Activated T-helper 1 cell treated with Interleukin-2 at 50 U/mL for 16 hours (primary cell): Measurements from ENCODE around the gene PSIP1.
"Not testable (repeated sequence)": the region's sequence is repeated elsewhere in the genome, so short reads cannot be mapped to it uniquely, and the experiment has no call there.

Experiments
- DNase-seq: peaks from one replicate; pipeline ENCODE4 v3.0.0-alpha.2; 2020; ENCODE audit warnings: low read depth

The PSIP1 gene

DNA sequence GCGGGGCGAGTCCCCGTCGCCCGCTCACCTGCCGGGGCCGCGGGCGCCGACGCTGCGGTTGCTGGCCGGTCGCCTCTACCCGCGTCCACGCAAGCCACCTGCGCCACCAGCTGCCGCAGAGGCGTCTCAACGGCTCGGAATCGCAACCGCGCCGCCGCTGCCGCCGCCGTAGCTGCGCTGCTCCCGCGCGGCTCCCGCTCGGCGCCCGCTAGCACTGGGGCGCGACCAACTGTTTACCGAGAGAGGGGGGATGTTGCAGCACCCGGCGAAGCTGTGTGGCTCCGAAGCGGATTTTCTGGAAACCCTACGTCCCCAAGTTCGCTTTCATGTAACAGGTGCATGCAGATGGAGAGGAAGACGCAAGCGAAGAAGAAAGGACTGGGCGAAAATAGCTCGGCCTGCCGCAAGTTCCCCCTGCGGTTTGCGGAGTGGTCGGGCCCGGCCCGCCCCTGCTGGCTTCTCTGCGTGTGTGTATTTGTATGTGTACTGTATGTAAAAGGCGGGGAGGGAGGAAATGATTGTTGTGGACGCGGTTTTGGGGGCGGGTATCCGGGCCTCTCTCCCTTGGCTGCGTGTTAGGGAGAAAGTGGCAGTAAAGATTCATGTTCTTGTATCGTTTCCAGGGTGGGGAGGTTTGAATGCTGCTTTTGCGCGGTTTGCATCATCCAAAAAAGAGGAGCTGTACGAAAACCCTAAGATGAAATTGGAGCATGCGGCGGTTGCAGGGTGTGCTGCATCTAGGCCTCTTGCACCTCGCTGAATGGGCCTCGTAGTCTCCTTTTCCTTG lies at the start of gene PSIP1:
PSIP1 (minus strand) TSS at position 182 of the 787 bp plus-strand sequence. CDS start 782 bp downstream, outside the sequence.
- peak; percentile 78 for DNase-seq

DNA sequence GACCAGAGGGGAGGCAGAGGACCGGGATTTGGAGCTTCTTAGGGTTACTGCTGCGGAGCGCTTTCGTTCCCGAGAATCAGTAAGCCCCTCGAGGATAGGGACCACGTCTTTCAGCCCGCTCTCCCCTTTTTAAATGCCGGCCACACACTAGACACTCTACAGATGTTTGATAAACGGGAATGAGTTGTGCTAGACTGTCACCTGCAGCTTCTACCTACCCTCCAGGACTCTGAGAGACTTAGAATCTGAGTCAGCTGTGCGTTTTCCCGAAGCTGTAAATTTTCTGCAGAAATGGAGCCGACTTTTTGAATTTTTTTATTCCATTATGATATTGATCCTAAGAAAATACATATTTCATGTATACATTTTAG lies 42.7 kb upstream of the PSIP1 start:
- DNase-seq, result no peak

DNA sequence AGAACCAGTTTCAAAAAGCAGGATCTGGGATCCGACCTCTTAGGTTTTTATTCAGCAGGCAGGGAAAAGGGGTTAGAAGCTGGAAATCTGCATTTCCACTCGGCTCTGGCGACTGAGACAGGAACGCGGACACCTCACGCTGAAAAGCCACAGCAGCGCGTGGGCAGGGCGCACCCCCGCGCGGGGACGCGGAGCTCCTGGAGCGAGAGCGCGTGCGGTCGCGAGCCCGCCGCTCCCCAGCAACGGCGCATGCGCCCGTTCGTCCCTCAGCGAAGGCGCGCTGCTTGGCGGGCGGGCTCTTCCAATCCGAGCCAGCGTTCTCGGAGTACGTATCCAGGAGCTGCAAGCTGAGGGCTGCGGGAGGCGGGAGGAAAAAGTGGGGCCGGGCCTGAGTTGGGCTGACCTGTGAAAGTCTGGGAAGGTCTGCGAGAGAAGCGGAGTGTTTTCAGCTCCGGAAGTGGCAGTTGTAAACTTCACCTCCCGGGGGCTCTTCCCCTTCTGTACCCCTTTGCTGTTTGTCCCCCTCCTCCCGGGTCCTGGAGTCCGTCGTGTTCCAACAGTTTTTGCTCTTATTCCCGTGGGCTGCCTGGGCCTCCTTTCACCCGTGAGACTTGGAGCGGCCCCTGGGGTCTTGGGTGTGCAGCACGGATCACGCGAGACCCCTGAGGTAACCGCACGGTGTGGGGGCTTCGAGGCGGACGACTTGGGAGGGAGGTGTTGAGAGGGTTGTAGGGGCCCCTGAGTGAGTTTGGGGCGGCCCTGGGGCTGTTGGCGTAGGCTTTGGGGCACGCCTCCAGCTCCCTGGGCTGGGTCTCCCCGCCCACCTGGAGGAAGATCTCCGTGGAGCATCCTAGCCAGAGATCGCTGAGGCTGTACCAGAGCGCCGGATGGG lies 42.1 kb upstream of the PSIP1 start, which contains the start of gene CCDC171:
CCDC171 (plus strand) TSS at position 408 of the 892 bp plus-strand sequence. CDS start 11,046 bp downstream, outside the sequence.
- DNase-seq, result peak; percentile 79

DNA sequence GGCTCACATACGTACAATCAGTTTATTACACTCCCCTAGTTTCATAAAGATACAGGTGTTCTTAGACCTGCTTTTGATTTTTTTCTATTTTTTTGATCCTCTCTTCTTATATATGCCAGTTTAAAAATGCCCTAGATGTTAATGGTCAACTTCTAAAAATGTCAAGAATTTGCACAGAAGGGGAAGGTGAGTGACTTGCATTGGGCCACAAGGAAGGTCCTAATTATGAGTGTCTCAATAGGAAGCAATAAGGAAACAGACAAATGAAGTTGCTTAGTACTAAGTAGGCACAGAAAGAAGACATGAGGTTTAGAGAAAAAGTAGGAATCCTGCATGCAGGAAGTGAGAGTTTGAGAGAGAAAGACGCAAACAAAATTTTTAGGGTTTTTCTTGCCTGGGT lies 38.8 kb upstream of the PSIP1 start:
- DNase-seq, result no peak

DNA sequence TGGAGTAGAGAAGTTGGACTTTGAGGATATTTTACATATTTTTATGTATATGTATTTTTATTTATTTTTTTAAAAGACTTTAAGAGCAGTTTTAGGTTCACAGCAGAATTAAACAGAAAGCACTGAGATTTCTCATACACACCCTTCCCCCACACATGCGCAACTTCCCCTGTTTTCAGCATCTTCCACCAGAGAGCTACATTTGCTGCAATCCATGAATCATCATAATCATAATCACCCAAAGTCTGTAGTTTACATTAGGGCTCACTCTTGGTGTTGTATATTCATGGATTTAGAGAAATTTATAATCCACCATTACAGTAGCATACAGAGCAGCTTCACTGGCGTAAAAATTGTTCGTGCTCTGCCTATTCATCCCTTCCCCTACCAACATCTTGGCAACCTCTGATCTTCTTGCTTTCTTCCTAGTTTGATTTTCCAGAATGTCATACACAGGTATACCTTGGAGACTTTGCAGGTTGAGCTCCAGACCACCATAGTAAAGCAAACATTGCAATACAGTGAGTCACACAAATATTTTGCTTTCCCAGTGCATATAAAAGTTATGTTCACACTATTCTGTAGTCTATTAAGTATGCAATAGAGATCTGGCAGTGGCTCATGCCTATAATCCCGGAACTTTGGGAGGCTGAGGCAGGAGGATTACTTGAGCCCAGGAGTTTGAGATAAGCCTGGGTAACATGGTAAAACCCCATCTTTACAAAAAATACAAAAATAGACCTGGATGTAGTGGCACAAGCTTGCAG lies 32.5 kb upstream of the PSIP1 start:
- DNase-seq, result no peak

DNA sequence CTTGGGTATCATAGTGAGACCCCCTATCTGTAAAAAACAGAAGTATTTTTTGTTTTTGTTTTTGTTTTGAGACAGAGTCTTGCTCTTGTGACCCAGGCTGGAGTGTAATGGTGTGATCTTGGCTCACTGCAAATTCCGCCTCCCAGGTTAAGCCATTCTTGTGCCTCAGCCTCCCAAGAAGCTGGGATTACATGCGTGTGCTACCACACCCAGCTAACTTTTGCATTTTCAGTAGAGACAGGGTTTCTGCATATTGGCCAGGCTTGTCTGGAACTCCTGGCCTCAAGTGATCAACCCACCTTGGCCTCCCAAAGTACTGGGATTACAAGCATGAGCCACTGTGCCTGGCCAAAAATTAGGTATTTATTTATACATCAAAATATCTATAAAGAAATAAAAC lies 31.9 kb upstream of the PSIP1 start:
- no peak for DNase-seq

DNA sequence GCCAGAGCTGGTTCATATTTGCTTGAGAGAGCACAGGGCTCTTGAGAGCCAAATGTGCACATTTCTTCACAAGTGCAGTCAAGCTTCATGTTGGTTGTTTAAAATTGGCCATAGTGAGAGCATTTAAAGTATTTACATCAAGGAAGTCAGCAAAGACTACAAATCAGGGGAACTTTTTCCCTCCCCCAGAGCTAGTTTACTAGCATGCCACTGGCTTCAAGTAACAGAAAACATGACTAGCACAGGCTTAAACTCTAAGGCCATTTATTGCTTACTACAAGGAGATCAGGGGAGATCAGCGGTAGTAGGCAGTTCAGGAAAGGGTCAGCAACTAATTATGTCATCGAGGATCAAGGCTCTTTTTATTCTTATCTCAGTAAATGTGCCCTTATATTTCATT lies 31.1 kb upstream of the PSIP1 start:
- no peak for DNase-seq

DNA sequence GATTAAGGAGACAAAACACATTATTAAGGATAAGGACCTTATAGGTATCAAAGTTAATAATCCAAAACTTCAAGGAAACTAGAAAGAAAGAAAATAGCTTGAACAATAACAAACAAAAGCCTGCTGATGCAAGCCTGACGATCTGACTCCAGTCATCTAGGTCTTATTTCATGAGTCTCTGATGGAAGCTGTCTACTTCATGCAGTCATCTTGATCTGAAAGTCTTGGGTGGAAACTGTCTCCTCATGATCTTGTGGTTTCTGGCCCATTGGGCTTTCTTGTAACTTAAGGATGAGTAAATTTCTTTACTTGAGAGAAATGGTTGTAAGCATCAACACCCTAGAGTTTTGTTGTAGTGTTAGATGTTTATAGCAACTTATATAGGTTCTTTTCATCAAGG lies 20.6 kb upstream of the PSIP1 start:
- no peak for DNase-seq

DNA sequence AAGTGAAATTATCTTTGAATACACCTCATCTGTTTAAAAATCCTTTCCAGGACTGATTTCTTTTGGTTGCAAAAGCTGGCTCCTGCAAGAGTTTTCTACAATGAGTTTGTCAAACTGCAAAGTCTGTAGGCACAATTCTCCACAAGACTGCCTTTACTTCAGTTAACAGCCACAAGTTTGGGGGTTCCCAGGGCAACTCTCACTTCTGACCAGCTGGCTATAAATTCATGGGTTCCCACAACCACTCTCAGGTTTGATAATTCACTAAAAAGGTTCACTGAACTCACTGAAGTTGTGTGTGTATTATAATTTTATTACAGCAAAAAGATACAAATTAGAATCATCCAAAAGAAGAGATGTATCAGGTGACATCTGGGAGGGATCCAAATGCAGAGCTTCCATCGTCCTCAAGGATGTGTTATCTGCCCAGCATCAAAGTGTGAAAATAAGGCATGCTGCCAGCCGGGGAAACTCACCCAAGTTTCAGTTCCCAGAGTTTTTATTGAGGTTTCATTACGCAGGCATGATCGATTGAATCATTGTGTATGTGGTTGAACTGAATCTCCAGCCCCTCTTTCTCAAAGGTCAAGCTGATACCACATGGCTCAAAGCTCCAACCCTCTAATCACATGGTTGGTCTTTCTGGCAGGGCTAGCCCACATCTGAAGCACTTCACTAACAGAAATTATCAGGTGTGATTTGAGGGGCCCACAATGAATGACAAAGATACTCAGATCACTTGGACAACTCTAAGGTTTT lies 19.0 kb upstream of the PSIP1 start:
- DNase-seq, result no peak

DNA sequence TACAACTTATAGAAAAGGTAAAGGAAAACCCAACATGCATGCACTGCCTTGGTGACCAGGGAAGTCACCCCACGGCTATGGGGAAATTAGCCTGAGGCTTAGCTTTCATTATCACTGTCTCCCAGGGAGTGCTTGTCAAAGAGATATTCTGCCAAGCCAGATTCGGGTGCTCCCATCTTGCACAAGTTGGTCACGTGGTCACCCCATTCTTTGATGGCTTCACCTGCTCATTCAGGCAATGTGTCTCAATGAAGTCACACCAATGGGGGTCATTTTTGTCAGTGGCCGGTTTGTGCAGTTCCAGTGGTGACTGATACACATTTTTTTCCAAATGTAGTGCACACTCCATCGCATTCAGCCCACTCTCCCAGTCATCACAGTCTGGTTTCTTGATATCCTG lies 16.3 kb upstream of the PSIP1 start:
- DNase-seq, result not testable (repeated sequence)

DNA sequence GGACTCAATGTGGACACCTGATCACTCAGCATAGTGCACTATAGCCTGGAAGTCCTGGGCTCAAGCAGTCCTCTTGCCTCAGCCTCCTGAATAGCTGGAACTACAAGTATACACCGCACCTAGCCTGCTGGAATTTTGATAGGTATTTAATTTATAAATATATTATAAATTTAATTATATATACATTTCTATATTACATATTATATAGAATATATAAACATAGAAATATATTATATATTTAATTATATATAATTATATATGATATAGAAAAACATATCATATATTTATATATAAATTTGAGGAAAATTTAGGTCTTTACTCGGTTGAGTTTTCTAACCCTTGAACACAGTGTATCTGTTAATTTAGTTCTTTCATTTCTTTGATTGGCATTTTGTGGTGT lies 15.2 kb upstream of the PSIP1 start:
- no peak for DNase-seq

DNA sequence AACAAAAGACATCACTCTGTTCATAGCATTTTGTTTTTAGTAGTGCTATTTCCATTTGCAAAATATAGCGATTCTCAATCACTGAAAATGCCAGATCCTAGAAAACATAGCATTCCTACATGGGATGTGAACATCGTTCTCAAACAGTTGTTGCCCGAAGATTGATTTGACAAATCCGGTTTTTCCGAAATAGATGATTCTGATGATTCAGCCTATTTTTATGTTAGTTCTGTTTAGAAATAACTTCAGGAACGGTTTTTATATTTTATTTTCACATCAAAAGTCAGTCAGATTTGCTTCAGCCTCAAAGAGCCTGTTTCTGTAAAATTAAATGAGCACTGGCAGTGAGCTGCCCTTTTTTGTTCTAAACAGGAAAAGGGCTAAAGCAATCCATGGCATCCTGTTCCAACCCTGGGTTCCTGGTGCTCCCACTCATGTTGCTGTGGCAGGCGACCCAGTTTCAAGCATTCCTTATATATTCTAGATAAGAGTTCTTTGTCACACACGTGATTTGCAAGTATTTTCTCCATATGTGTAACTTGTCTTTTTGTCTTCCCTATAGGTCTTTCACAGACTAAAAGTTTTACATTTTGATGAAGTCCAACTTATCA lies 14.2 kb upstream of the PSIP1 start:
- no peak for DNase-seq

DNA sequence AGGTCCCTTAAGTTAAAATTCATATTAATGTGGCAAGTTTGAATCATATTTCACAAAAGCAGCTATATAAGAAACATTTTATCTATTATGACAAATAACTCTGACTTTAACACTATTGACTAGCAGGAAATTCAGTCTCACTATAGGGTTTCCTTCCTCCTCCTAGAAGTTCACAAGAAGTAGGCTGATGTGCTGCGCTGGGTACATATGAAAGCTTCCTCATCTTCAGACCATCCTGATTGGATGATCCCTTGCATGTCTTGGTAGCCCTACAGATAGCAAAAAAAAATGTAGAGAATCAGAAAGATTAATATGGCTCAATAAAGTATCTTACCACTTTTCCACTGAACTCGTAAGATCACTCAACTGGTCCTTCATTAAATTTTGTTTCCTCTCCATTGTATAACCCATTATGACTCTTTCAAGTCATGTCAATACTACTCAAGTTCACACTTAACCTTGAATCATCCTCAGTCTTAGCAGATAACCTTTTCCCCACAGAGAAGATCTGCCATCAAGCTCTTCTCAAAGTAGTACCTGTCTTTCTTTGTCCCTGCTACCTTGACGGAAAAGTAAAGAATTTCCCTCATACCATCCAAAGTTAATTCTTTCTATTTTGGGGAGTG lies 11.5 kb upstream of the PSIP1 start:
- no peak for DNase-seq

DNA sequence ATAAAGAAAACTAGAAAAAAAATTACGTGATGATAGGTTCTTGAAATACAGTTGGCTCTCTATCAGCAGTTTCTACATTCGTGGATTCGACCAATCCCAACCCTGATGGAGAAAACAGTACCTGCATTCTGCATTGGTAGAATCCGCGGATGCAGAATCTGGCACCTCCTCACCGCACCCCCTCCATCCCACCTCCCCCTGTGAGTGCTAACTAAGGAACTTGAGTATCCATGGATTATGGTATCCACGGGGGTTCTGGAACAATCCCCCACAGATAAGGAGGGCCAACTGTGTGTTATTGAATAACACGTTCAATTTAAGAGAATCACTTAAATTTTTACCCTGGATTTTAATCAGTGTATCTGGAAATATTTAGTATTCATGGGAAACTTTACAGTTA lies 10.5 kb upstream of the PSIP1 start:
- DNase-seq, result no peak

DNA sequence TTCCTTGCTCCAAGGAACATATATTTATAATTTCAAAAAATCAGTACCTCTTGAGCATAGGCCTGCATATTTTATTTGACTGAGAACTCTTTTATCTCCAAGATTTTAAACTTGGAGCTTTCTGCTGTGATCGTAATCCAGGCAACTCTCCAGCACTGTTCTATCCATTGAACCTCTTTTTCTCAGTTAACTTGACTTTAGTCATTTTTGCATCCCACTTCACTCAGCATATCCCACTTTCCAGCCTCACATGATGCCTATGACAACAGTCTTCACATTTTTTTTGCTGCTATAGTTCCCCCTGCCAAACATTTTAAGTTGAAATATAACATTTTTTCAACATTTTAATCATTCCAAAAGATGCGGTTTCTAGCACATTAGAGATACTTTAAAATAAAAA lies 9.1 kb upstream of the PSIP1 start:
- DNase-seq, result no peak

DNA sequence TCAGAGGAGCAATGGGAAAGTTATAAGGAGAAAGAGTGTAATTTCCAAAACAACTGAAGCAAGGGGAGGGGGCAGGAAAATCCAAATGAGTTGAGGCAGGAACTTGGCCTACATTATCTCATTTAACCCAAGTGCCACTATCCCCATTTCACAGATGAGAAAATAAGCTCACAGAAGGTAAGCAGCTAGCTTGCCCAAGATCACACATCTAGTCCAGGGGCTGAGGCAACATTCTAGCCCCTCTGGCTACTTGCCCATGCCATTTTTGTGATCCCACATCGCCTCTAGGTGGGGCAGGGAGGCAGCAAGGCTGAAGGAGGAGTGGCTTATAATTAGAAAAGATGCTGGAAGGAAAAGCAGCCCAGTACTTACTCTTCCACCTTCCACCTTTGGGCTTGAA lies 2.6 kb upstream of the PSIP1 start:
- DNase-seq, result no peak

DNA sequence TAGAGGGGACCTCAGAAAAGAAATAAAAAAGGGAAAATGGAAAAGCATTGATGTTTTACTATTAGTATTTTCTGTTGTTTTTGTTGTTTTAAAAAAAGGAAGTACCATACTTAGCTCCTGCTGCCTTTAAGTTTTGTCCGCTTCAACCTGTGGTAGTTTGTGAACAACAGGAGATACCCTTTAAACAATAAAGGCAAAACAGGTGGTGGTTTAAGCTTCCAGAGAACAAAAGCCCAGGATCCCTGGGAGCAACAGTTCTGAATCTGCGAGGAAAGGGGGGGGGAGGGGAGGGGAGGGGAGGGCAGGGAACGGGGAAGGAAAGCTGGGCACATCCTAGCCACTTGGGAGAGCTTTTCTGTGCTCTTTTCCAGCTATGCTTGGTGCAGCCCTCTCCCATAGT lies 2.1 kb upstream of the PSIP1 start:
- no peak for DNase-seq

DNA sequence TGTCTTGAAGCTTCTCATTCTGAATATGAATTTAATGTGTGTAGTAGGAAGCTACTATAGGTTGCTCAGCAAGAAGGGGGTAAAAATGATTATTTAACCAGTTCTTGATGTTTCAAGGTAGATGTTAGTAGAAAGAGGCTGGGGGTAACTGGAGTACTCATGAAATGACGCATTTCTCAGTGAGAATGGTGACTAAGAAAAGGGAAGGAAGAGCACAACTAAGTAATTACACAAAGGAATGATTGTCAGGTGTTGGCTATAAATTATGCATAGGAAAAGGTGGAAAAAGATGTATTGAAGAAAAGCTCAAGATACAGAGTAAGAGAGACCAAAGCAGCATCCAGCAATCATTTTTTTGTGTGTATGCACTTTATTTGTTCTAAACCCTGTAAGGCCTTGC lies 1.4 kb upstream of the PSIP1 start:
- DNase-seq, result no peak

DNA sequence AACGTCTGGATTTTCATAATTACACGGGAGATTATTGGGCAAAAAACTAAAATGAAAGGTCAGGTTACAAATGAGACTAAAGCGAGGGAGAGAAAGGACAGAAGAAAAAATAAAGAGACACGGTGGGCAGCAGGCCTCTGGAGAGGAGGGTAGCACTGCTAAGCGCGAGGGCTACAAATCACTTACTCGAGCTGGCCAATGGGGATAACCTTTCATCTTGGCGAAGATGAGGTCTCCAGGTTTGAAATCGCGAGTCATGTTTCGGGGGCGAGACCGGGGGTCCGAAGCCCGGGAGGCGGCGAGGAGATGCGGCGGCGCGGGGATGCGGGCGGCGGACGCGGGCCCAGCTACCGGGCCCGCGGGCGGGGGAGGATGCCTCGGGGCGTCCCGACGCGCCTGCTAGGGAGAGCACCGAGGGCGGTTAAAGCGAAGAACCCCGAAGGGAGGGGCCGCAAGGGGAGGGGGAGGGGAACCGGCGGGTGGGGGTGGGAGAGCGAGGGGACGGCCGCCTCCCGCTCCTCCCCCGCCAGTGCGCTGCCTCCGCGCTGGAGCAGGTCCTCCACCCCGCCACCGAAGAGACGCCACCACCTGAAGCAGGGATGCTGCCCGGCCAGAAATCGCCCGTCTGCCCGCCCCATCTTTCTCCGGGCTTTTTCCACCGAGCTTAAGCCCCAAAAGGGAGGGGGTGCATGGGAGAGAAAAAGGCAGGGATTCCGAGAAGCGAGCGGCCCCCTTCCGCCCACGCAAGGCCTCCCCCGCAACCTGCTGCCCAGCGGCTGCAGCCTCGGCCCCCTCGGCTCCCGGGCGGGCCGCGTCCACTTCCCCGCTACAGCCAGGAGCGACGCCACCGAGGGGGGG lies 610 bp downstream of the PSIP1 start:
- peak; percentile 55 for DNase-seq

DNA sequence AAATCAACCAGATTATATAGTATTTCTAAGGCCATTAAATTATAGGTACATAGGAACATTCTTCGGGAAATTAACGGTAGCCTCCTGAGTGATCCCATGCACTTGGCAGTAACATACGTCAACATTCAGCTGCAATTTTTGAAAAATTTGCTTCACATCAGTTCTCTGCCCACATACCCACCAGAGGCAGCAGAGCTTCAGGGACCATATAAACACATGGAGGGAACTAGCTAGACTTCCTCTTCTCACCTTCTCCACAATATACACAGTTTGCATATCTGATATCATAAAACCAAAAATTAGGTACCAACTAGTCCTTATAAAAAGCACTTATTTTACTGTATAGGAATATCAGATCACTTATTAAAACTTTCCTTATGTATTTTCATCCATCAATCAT lies 4.8 kb downstream of the PSIP1 start:
- no peak for DNase-seq
